H1 (cell line): Measurements from ENCODE around the gene RCBTB1. TPM values are rescaled to one million over a fixed set of nuclear protein-coding genes. Genes with fewer than 3 reads are reported as not detected.

Experiments used
- CTCF ChIA-PET: fragments of 300-600 bp; sonication (Branson Sonifier 250); formaldehyde crosslinking; loops from one replicate; lab custom pipeline; 2021; ENCODE audit not compliant: partially characterized antibody; lab: Charles Lee
- POLR2A ChIA-PET: fragments of 300-600 bp; sonication (Branson Sonifier 250); formaldehyde crosslinking; loops from one replicate; lab custom pipeline; 2021; ENCODE audit warnings: inconsistent platforms; ENCODE audit not compliant: partially characterized antibody; lab: Charles Lee
- DNase-seq, 2 experiments: peaks; one replicate each; pipeline versions ENCODE4 v3.0.0 to v3.0.0-alpha.2; 2010 to 2022; ENCODE audit warnings: low spot score in 2 of 2, low read depth in 1 of 2, mixed read lengths in 1 of 2
- FAIRE-seq: peaks from 2 replicates; lab custom pipeline; 2011; peaks lifted over from hg19 to GRCh38; lab: Jason Lieb, UNC
- H2AFZ ChIP-seq: 2 replicates; pipeline ENCODE4 v1.8.1; 2012; ENCODE audit warnings: low read length, inconsistent platforms
- H2AK5ac ChIP-seq: 2 replicates; pipeline ENCODE4 v1.6.1; 2013; ENCODE audit warnings: low read depth, low read length
- H2BK120ac ChIP-seq: replicated peaks from 2 replicates; pipeline ENCODE3; 2013; ENCODE audit warnings: low read depth, low read length, inconsistent platforms
- H2BK12ac ChIP-seq: 2 replicates; pipeline ENCODE4 v1.6.1; 2013; ENCODE audit warnings: low read depth, low read length
- H2BK15ac ChIP-seq: 2 replicates; pipeline ENCODE4 v1.6.1; 2013; ENCODE audit warnings: low read length
- H2BK20ac ChIP-seq: 2 replicates; pipeline ENCODE4 v1.6.1; 2013; ENCODE audit warnings: low read length
- H2BK5ac ChIP-seq: 2 replicates; pipeline ENCODE4 v1.6.1; 2013; ENCODE audit warnings: low read depth, low read length
- H3K14ac ChIP-seq: 2 replicates; pipeline ENCODE4 v1.6.1; 2013; ENCODE audit warnings: inconsistent platforms; ENCODE audit not compliant: insufficient read length
- H3K18ac ChIP-seq: 2 replicates; pipeline ENCODE4 v1.6.1; 2013; ENCODE audit warnings: low read length; ENCODE audit errors: extremely low read depth
- H3K23ac ChIP-seq: 2 replicates; pipeline ENCODE4 v1.6.1; 2013; ENCODE audit warnings: inconsistent platforms; ENCODE audit not compliant: insufficient read length
- H3K23me2 ChIP-seq: 2 replicates; pipeline ENCODE4 v1.6.1; 2013; ENCODE audit warnings: low read depth, low read length
- H3K27ac ChIP-seq: 2 replicates; pipeline ENCODE4 v1.6.1; 2011; ENCODE audit warnings: low read depth, low read length, inconsistent platforms
- H3K27me3 ChIP-seq, 4 experiments: replicated peaks in 1 of 4; 1 replicate in 1 of 4; 2 replicates in 3 of 4; pipeline versions ENCODE4 v1.6.1 to v1.8.1; 2011 to 2013; ENCODE audit warnings: low read length in 3 of 4, mild to moderate bottlenecking in 3 of 4, inconsistent platforms in 2 of 4, mixed read lengths in 2 of 4, moderate library complexity in 1 of 4; ENCODE audit not compliant: control insufficient read depth in 3 of 4, insufficient read depth in 3 of 4; ENCODE audit errors: extremely low read depth in 1 of 4
- H3K36me3 ChIP-seq, 4 experiments: 2 replicates each; pipeline versions ENCODE4 v1.6.1 to v1.8.1; 2011 to 2013; ENCODE audit warnings: mild to moderate bottlenecking in 4 of 4, low read length in 3 of 4, moderate library complexity in 2 of 4, control low read depth in 1 of 4, inconsistent platforms in 1 of 4; ENCODE audit not compliant: insufficient read depth in 4 of 4, control insufficient read depth in 2 of 4
- H3K4ac ChIP-seq: replicated peaks from 2 replicates; pipeline ENCODE3; 2013; ENCODE audit warnings: low read length, low read depth, mixed read lengths, inconsistent platforms; ENCODE audit not compliant: insufficient read length
- H3K4me1 ChIP-seq, 4 experiments: replicated peaks in 1 of 4; 1 replicate in 1 of 4; 2 replicates in 3 of 4; pipeline versions ENCODE4 v1.6.1 to v1.8.1; 2011 to 2013; ENCODE audit warnings: low read length in 3 of 4, inconsistent platforms in 2 of 4, mixed read lengths in 1 of 4; ENCODE audit not compliant: insufficient read depth in 4 of 4, control insufficient read depth in 3 of 4
- H3K4me2 ChIP-seq, 2 experiments: 2 replicates each; pipeline versions ENCODE4 v1.6.1 to v1.8.1; 2011 to 2013; ENCODE audit warnings: low read depth in 2 of 2, low read length in 2 of 2, control low read depth in 1 of 2, inconsistent platforms in 1 of 2, mild to moderate bottlenecking in 1 of 2; ENCODE audit not compliant: insufficient read depth in 1 of 2
- H3K4me3 ChIP-seq, 4 experiments: fragments of 200-600, 300-600 bp in 1 of 4; sonication (generic), shearing (Covaris generic), sonication (Bioruptor Twin) in 1 of 4; 2 replicates each; pipeline versions ENCODE4 v1.5.1 to v1.8.1; 2011 to 2016; ENCODE audit warnings: low read length in 4 of 4, low read depth in 3 of 4, control low read depth in 2 of 4, inconsistent platforms in 2 of 4, mild to moderate bottlenecking in 2 of 4, mixed read lengths in 1 of 4, moderate library complexity in 1 of 4; ENCODE audit not compliant: insufficient read depth in 2 of 4; ENCODE audit errors: extremely low read depth in 1 of 4
- H3K56ac ChIP-seq: replicated peaks from 2 replicates; pipeline ENCODE3; 2013; ENCODE audit warnings: low read depth, mild to moderate bottlenecking, mixed read lengths, low read length, inconsistent platforms; ENCODE audit not compliant: insufficient read length
- H3K79me1 ChIP-seq: 2 replicates; pipeline ENCODE4 v1.6.1; 2013; ENCODE audit warnings: low read depth, low read length, control low read depth
- H3K79me2 ChIP-seq, 2 experiments: 2 replicates each; pipeline versions ENCODE4 v1.6.1 to v1.8.1; 2012 to 2013; ENCODE audit warnings: low read length in 2 of 2, mild to moderate bottlenecking in 2 of 2, inconsistent platforms in 1 of 2; ENCODE audit not compliant: insufficient read depth in 2 of 2, control insufficient read depth in 1 of 2
- H3K9ac ChIP-seq, 4 experiments: replicated peaks in 1 of 4; 1 replicate in 1 of 4; 2 replicates in 3 of 4; pipeline versions ENCODE4 v1.6.1 to v1.8.1; 2011 to 2013; ENCODE audit warnings: low read depth in 3 of 4, low read length in 3 of 4, control low read depth in 2 of 4, mild to moderate bottlenecking in 2 of 4, moderate library complexity in 2 of 4, inconsistent platforms in 1 of 4; ENCODE audit errors: extremely low read depth in 1 of 4
- H3K9me3 ChIP-seq, 2 experiments: 2 replicates each; pipeline versions ENCODE4 v1.6.1 to v1.8.1; 2012 to 2013; ENCODE audit warnings: mild to moderate bottlenecking in 2 of 2, moderate library complexity in 2 of 2, control low read depth in 1 of 2, inconsistent platforms in 1 of 2, low read depth in 1 of 2, low read length in 1 of 2, mixed read lengths in 1 of 2; ENCODE audit not compliant: insufficient read depth in 2 of 2
- H4K20me1 ChIP-seq, 2 experiments: replicated peaks in 1 of 2; 2 replicates each; pipeline versions ENCODE3 to v1.8.1; 2011 to 2013; ENCODE audit warnings: inconsistent platforms in 2 of 2, low read length in 2 of 2, mild to moderate bottlenecking in 1 of 2; ENCODE audit not compliant: insufficient read depth in 2 of 2, control insufficient read depth in 1 of 2
- H4K5ac ChIP-seq: 2 replicates; pipeline ENCODE4 v1.6.1; 2013; ENCODE audit warnings: low read length, low read depth, mixed read lengths, inconsistent platforms; ENCODE audit not compliant: insufficient read length
- H4K8ac ChIP-seq: 2 replicates; pipeline ENCODE4 v1.8.0; 2013; ENCODE audit warnings: mild to moderate bottlenecking, moderate library complexity, low read length, inconsistent platforms; ENCODE audit not compliant: insufficient read depth; ENCODE audit errors: extremely low read depth
- H4K91ac ChIP-seq: replicated peaks from 2 replicates; pipeline ENCODE3; 2013; ENCODE audit warnings: low read length, mixed read lengths, inconsistent platforms; ENCODE audit not compliant: insufficient read length
- ASH2L ChIP-seq: fragments of 200-600, 300-600 bp; sonication (generic); IDR thresholded peaks from one replicate; pipeline ENCODE4 v1.7.1; 2017; ENCODE audit warnings: low read length
- ATF3 ChIP-seq: IDR thresholded peaks from 2 replicates; pipeline ENCODE4 v1.6.1; 2011; ENCODE audit warnings: low read depth, mild to moderate bottlenecking, low read length; ENCODE audit not compliant: insufficient read depth
- CBX5 ChIP-seq: fragments of 300-800, 300-1000 bp; sonication (generic); IDR thresholded peaks from 2 replicates; pipeline ENCODE4 v1.7.1; 2016; ENCODE audit warnings: antibody characterized with exemption, low read length, low read depth
- EZH2 ChIP-seq: fragments of 200-600 bp; sonication (generic); IDR thresholded peaks from 2 replicates; pipeline ENCODE4 v1.7.1; 2012; ENCODE audit warnings: low read depth, mild to moderate bottlenecking, moderate library complexity, low read length, inconsistent platforms; ENCODE audit not compliant: severe bottlenecking
- HDAC2 ChIP-seq, 2 experiments: fragments of 300-600 bp in 1 of 2; sonication (generic) in 1 of 2; IDR thresholded peaks; 2 replicates each; pipeline ENCODE4 v1.6.1; 2011 to 2012; ENCODE audit warnings: low read depth in 2 of 2, low read length in 2 of 2, mild to moderate bottlenecking in 2 of 2, moderate library complexity in 2 of 2, borderline replicate concordance in 1 of 2, inconsistent platforms in 1 of 2
- NRF1 ChIP-seq: IDR thresholded peaks from 2 replicates; pipeline ENCODE4 v1.6.1; 2011; ENCODE audit warnings: mild to moderate bottlenecking, low read depth, low read length, improper control_type of control experiment
- POLR2A ChIP-seq, 2 experiments: IDR thresholded peaks; 1 replicate in 1 of 2; 2 replicates in 1 of 2; pipeline ENCODE4 v1.6.1; 2011; ENCODE audit warnings: low read depth in 2 of 2, low read length in 2 of 2, mild to moderate bottlenecking in 2 of 2; ENCODE audit errors: control extremely low read depth in 1 of 2
- RAD21 ChIP-seq, 2 experiments: IDR thresholded peaks in 1 of 2; conservative IDR thresholded peaks in 1 of 2; 2 replicates each; pipeline ENCODE4 v1.6.1; 2011; ENCODE audit warnings: low read depth in 2 of 2, low read length in 2 of 2, improper control_type of control experiment in 1 of 2, inconsistent platforms in 1 of 2, mild to moderate bottlenecking in 1 of 2, moderate library complexity in 1 of 2
- RBBP5 ChIP-seq: IDR thresholded peaks from 2 replicates; pipeline ENCODE4 v1.7.1; 2012; ENCODE audit warnings: low read depth, mild to moderate bottlenecking, inconsistent platforms, low read length, moderate library complexity, borderline replicate concordance
- RNF2 ChIP-seq: fragments of 200-900, 300-1000 bp; sonication (generic); IDR thresholded peaks from 2 replicates; pipeline ENCODE4 v1.7.1; 2016; ENCODE audit warnings: borderline replicate concordance, low read depth, mild to moderate bottlenecking, antibody characterized with exemption, low read length; ENCODE audit not compliant: poor library complexity, severe bottlenecking; ENCODE audit errors: missing control alignments
- SIX5 ChIP-seq: IDR thresholded peaks from 2 replicates; pipeline ENCODE4 v1.6.1; 2011; ENCODE audit warnings: mild to moderate bottlenecking, low read depth, low read length
- TCF12 ChIP-seq: IDR thresholded peaks from 2 replicates; pipeline ENCODE4 v1.6.1; 2011; ENCODE audit warnings: low read depth, mild to moderate bottlenecking, low read length
- ZNF274 ChIP-seq: IDR thresholded peaks from 2 replicates; pipeline ENCODE4 v1.7.0; 2012; ENCODE audit warnings: low read length, borderline replicate concordance; ENCODE audit errors: extremely low read depth
- WGBS, 2 experiments: shearing (Covaris generic) in 1 of 2; methylation state at CpG; one replicate each; pipeline versions ENCODE4 v1.1.6 to v1.1.7; 2013 to 2015; ENCODE audit warnings: low lambda C conversion rate in 2 of 2, mixed read lengths in 2 of 2, inconsistent platforms in 1 of 2, low coverage in 1 of 2, missing lambda C conversion rate in 1 of 2; ENCODE audit not compliant: insufficient replicate concordance in 2 of 2, insufficient coverage in 1 of 2, insufficient read length in 1 of 2; ENCODE audit errors: extremely low coverage in 1 of 2, missing lambda C conversion rate in 1 of 2; 5-methylcytosine and 5-hydroxymethylcytosine counted together
- polyA plus RNA-seq, 7 experiments: library from polyadenylated mRNA; depleted of rRNA in 3 of 7; stranded (reverse) in 5 of 7; unstranded in 2 of 7; fragments of >200 nt in 5 of 7; fragments of 200-250 nt in 2 of 7; gene quantifications; 1 replicate in 5 of 7; 2 replicates in 1 of 7; 4 replicates in 1 of 7; pipeline versions ENCODE4 v1.2.1 to v1.2.3, GENCODE V29; 2011 to 2013; ENCODE audit warnings: missing spikeins in 2 of 7, mixed read lengths in 2 of 7
- total RNA-seq: library from RNA; stranded (reverse); fragmentation: NEBNext Ultra II Directional; extraction: Animal tissue kit (Norgen Biotek cat#: 25700); gene quantifications from 2 replicates; pipeline ENCODE4 v1.2.1, GENCODE V29; 2021

The RCBTB1 gene
- total and polyA plus RNA-seq, 2 of the 8 experiments (the other 6 are each of a cell fraction or from before 2014, with no cell fraction given): 13.7 to 29.8 TPM

DNA sequence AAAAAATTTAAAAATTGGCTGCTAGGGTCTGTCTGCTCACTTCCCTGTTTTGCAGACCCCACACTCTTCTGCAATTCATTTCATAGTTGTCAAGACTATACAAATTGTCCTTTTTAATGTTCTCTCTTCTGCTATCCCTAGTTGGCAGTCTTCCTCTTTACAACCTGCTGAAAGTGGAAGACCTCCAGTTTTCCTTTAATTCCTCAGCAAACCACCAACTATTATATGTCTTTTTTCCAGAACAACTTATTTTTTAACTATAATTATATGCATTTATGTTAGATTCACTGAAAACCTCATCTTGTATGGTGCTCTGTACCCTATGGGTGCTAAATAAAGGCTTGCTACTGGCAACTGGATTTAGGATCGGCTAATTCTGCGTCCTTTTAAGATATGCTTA, 90.7 kb downstream of the RCBTB1 start:
- Histone ChIP-seq H2AFZ (no peak overlapping the region), H2BK120ac (no peak overlapping the region), H4K8ac (no peak overlapping the region), H3K4me3 (peak overlapping the region in 3 of 4 experiments; percentile 66 to 82 (median 79); a peak in 4 of 8 replicates), H4K20me1 (no peaks in the 10 kb centered on the region), H2BK15ac (no peak overlapping the region), H3K23ac (no peak overlapping the region), H3K56ac (no peak overlapping the region), H3K4me1 (no peaks in the 10 kb centered on the region), H3K27me3 (0 out of 7 replicates have a peak, but pooled peaks cover 0 to 2% (median 0%) of the 10 kb centered on the region in 4 experiments), H3K14ac (no peak overlapping the region), H2BK20ac (no peak overlapping the region), H3K36me3 (no peaks in the 10 kb centered on the region), H3K9me3 (no peaks in the 10 kb centered on the region), H4K91ac (no peak overlapping the region), H3K4me2 (peak overlapping the region; percentile 53 to 67), H2AK5ac (no peak overlapping the region), H3K23me2 (peaks cover 5% of the 10 kb centered on the region; the same call in 1 of the 2 replicates), H3K79me2 (no peaks in the 10 kb centered on the region), H3K18ac (no peak overlapping the region), H2BK5ac (no peak overlapping the region), H3K27ac (no peak overlapping the region), H2BK12ac (no peak overlapping the region), H3K9ac (no peak overlapping the region), H4K5ac (no peak overlapping the region), H3K79me1 (no peaks in the 10 kb centered on the region), H3K4ac (no peak overlapping the region)
- DNase-seq: no peak
- ChIA-PET POLR2A (interaction anchor here (1.6 kb wide), 1 partner anchor 67 kb away, joined by 4 read pairs; no protein-coding TSS in a partner anchor), CTCF (no interaction called here)
- FAIRE-seq: no peak
- 71% methylated on average over 2 of the region's 2 CpGs; no CpG with 5 or more reads in 1 of the 2 experiments for WGBS, 2 experiments
- TF ChIP-seq CBX5 (no peak), NRF1 (no peak), RAD21 (IDR thresholded peaks at IDR 0.05 in 1 of 2, conservative IDR thresholded peaks at IDR 0.05 in 1 of 2; ENCODE audit: low read depth in 2 of 2, low read length in 2 of 2) (no peak), TCF12 (no peak), ASH2L (no peak), HDAC2 (IDR thresholded peaks at IDR 0.05; ENCODE audit: borderline replicate concordance in 1 of 2, low read depth in 2 of 2, low read length in 2 of 2) (no peak), ATF3 (no peak), POLR2A (IDR thresholded peaks at IDR 0.05; ENCODE audit: control extremely low read depth in 1 of 2, low read depth in 2 of 2, low read length in 2 of 2) (no peak), SIX5 (no peak), RBBP5 (no peak), RNF2 (no peak), EZH2 (no peak), ZNF274 (no peak)
